Measurements from ENCODE around the gene SORCS3. TPM values are rescaled to one million over a fixed set of nuclear protein-coding genes. Genes with fewer than 3 reads are reported as not detected.

Gene SORCS3
- total RNA-seq, 1 experiment from 2014 or later, result not detected

GRCh38 chr10:105161149-105161548, 520.1 kb downstream of the SORCS3 start:
- Histone ChIP-seq H3K27me3 (ENCODE audit: control insufficient read depth, insufficient read depth, low read length) (no peaks in the 10 kb centered on the region), H3K9me3 (ENCODE audit: control insufficient read depth, insufficient read depth, low read depth, low read length) (no peaks in the 10 kb centered on the region), H3K4me1 (ENCODE audit: control insufficient read depth, insufficient read depth, low read length) (no peaks in the 10 kb centered on the region), H3K36me3 (ENCODE audit: control insufficient read depth, insufficient read depth, low read length) (no peaks in the 10 kb centered on the region), H3K27ac (ENCODE audit: low read length) (no peak overlapping the region), H3K4me3 (ENCODE audit: low read depth in 2 of 2, low read length in 2 of 2) (no peak overlapping the region)
- intact Hi-C loops (cut with micrococcal nuclease; ENCODE audit: unreplicated experiment) (no loop called here), in situ Hi-C loops (cut with HindIII; ENCODE audit: low pct_unique_long_range_greater_than_20kb, low sequenced_read_pairs) (no loop called here)
- CTCF ChIA-PET, result no interaction called here
- no peak for DNase-seq (ENCODE audit: low read depth, low spot score)
- no TSS peak for BruUV-seq (replicated peaks)
- TF ChIP-seq POLR2AphosphoS5 (IDR thresholded peaks at IDR 0.05; ENCODE audit: low read depth, low read length), result no peak
- no peak for TF ChIP-seq TCF7L2 (IDR thresholded peaks at IDR 0.05; ENCODE audit: low read depth, low read length)
- no peak for TF ChIP-seq CTCF (IDR thresholded peaks at IDR 0.05)
- TF ChIP-seq SIN3A (IDR thresholded peaks at IDR 0.05; ENCODE audit: borderline replicate concordance, insufficient read depth, low read depth, low read length), result no peak
- no peak for TF ChIP-seq REST (IDR thresholded peaks at IDR 0.05; ENCODE audit: insufficient read depth in 1 of 2, low read depth in 2 of 2, low read length in 1 of 2)
- no peak for ATAC-seq
- POLR2A ChIA-PET, result no interaction called here

- Histone ChIP-seq H3K4me1 (ENCODE audit: control insufficient read depth, insufficient read depth, low read length) (no peaks in the 10 kb centered on the region), H3K9me3 (ENCODE audit: control insufficient read depth, insufficient read depth, low read depth, low read length) (no peaks in the 10 kb centered on the region), H3K27ac (ENCODE audit: low read length) (no peak overlapping the region), H3K4me3 (ENCODE audit: low read depth in 2 of 2, low read length in 2 of 2) (no peak overlapping the region), H3K36me3 (ENCODE audit: control insufficient read depth, insufficient read depth, low read length) (no peaks in the 10 kb centered on the region), H3K27me3 (ENCODE audit: control insufficient read depth, insufficient read depth, low read length) (no peaks in the 10 kb centered on the region)
- DNase-seq (ENCODE audit: low read depth, low spot score) (no peak), ATAC-seq (no peak)
- in situ Hi-C loops (cut with HindIII; ENCODE audit: low pct_unique_long_range_greater_than_20kb, low sequenced_read_pairs), result no loop called here
- TF ChIP-seq TCF7L2 (IDR thresholded peaks at IDR 0.05; ENCODE audit: low read depth, low read length) (no peak), SIN3A (IDR thresholded peaks at IDR 0.05; ENCODE audit: borderline replicate concordance, insufficient read depth, low read depth, low read length) (no peak)
- intact Hi-C loops (cut with micrococcal nuclease; ENCODE audit: unreplicated experiment), result no loop called here
- ChIA-PET POLR2A (no interaction called here), CTCF (no interaction called here)
- BruUV-seq (replicated peaks), result no TSS peak
These were observed 520.7 kb downstream of the SORCS3 start for GRCh38 chr10:105161767-105162166.

- TF ChIP-seq SIN3A (IDR thresholded peaks at IDR 0.05; ENCODE audit: borderline replicate concordance, insufficient read depth, low read depth, low read length), result no peak
- no peak for TF ChIP-seq REST (IDR thresholded peaks at IDR 0.05; ENCODE audit: insufficient read depth in 1 of 2, low read depth in 2 of 2, low read length in 1 of 2)
- TF ChIP-seq POLR2AphosphoS5 (IDR thresholded peaks at IDR 0.05; ENCODE audit: low read depth, low read length), result no peak
- TF ChIP-seq TCF7L2 (IDR thresholded peaks at IDR 0.05; ENCODE audit: low read depth, low read length), result no peak
- TF ChIP-seq CTCF (IDR thresholded peaks at IDR 0.05), result no peak
- no peaks in the 10 kb centered on the region for H3K9me3 ChIP-seq (ENCODE audit: control insufficient read depth, insufficient read depth, low read depth, low read length)
- ATAC-seq (no peak), DNase-seq (ENCODE audit: low read depth, low spot score) (no peak)
- no peaks in the 10 kb centered on the region for H3K36me3 ChIP-seq (ENCODE audit: control insufficient read depth, insufficient read depth, low read length)
- ChIA-PET POLR2A (no interaction called here), CTCF (no interaction called here)
- in situ Hi-C loops (cut with HindIII; ENCODE audit: low pct_unique_long_range_greater_than_20kb, low sequenced_read_pairs) (no loop called here), intact Hi-C loops (cut with micrococcal nuclease; ENCODE audit: unreplicated experiment) (no loop called here)
- no peak overlapping the region for H3K4me3 ChIP-seq (ENCODE audit: low read depth in 2 of 2, low read length in 2 of 2)
- no peaks in the 10 kb centered on the region for H3K4me1 ChIP-seq (ENCODE audit: control insufficient read depth, insufficient read depth, low read length)
- BruUV-seq (replicated peaks), result no TSS peak
- no peaks in the 10 kb centered on the region for H3K27me3 ChIP-seq (ENCODE audit: control insufficient read depth, insufficient read depth, low read length)
- H3K27ac ChIP-seq (ENCODE audit: low read length), result no peak overlapping the region
These were observed 529.4 kb downstream of the SORCS3 start for GRCh38 chr10:105170521-105170920.
